Sigmoid colon (tissue), 7 donors: ENCODE measurements around the gene ABCC6. TPM values are rescaled to one million over a fixed set of nuclear protein-coding genes. Genes with fewer than 3 reads are reported as not detected.
"Not testable (repeated sequence)": the region's sequence is repeated elsewhere in the genome, so short reads cannot be mapped to it uniquely, and the experiment has no call there.

Source experiments
- DNase-seq: peaks from one replicate; pipeline ENCODE4 v3.0.0-alpha.2; 2019
- H3K27ac ChIP-seq, 4 donors: fragments of 200-600 bp; sonication (generic); one replicate each; pipeline ENCODE4 v1.5.1; 2016 to 2019; ENCODE audit warnings: mild to moderate bottlenecking in 1 of 4
- H3K27me3 ChIP-seq, 3 donors: fragments of 200-600 bp; sonication (generic); one replicate each; pipeline ENCODE4 v1.5.1; 2019; ENCODE audit warnings: mild to moderate bottlenecking in 1 of 3
- H3K36me3 ChIP-seq, 4 donors: fragments of 200-600 bp; sonication (generic); one replicate each; pipeline ENCODE4 v1.5.1; 2016 to 2019
- H3K4me1 ChIP-seq, 4 donors: fragments of 200-600 bp; sonication (generic); one replicate each; pipeline ENCODE4 v1.5.1; 2017 to 2019
- H3K4me3 ChIP-seq, 4 donors: fragments of 200-600 bp; sonication (generic); one replicate each; pipeline ENCODE4 v1.5.1; 2017 to 2019; ENCODE audit warnings: mild to moderate bottlenecking in 2 of 4, moderate library complexity in 1 of 4
- H3K9me3 ChIP-seq, 4 donors: fragments of 200-600 bp in 3 of 4; sonication (generic) in 3 of 4; one replicate each; pipeline versions ENCODE4 v1.5.1 to v1.6.1; 2013 to 2019
- EP300 ChIP-seq, 4 donors: sonication (generic); formaldehyde crosslinking; IDR thresholded peaks; one replicate each; pipeline ENCODE4 v1.6.1; 2017; ENCODE audit warnings: antibody characterized with exemption in 4 of 4
- POLR2A ChIP-seq, 2 donors: fragments of 450-650 bp; IDR thresholded peaks; one replicate each; pipeline ENCODE4 v1.6.1; 2016; ENCODE audit warnings: antibody characterized with exemption in 2 of 2, mild to moderate bottlenecking in 2 of 2, moderate library complexity in 2 of 2
- POLR2AphosphoS5 ChIP-seq, 4 donors: sonication (generic); formaldehyde crosslinking; IDR thresholded peaks; one replicate each; pipeline ENCODE4 v1.6.1; 2017; ENCODE audit warnings: antibody characterized with exemption in 4 of 4
- WGBS, 2 donors: extraction: QIAGEN DNeasy Blood & Tissue Kit; methylation state at CpG; one replicate each; pipeline ENCODE4 v1.1.7; 2013; 5-methylcytosine and 5-hydroxymethylcytosine counted together
- intact Hi-C: fragments of 100-400 bp; cut with DNase I; formaldehyde crosslinking; loops from one replicate; pipeline ENCODE4 v1.15.1; 2023
- polyA plus RNA-seq, 3 donors: library from polyadenylated mRNA; stranded (reverse); fragments of 200-250 nt; gene quantifications; one replicate each; pipeline ENCODE4 v1.2.3, GENCODE V29; 2013
- total RNA-seq, 4 donors: library from RNA; depleted of rRNA; stranded (reverse); fragments of >200 nt; gene quantifications; one replicate each; pipeline ENCODE4 v1.1.0, GENCODE V29; 2016
- TF ChIP-seq, protein P1 (sequence below), 4 experiments: fragments of 450-650 bp in 3 of 4; fragments of 200-600 bp in 1 of 4; IDR thresholded peaks; one replicate each; pipeline ENCODE4 v1.5.1; 2016 to 2019; ENCODE audit warnings: antibody characterized with exemption in 4 of 4, mild to moderate bottlenecking in 3 of 4, moderate library complexity in 2 of 4
- donor health status: healthy with polysubstance abuse.
- donor health status: Bipolar disorder and iron deficiency.
- donor health status: healthy.

ABCC6 gene
- total and polyA plus RNA-seq, 7 donors = 0.66 to 22.2 (median 4.6) TPM; not detected in 1

DNA sequence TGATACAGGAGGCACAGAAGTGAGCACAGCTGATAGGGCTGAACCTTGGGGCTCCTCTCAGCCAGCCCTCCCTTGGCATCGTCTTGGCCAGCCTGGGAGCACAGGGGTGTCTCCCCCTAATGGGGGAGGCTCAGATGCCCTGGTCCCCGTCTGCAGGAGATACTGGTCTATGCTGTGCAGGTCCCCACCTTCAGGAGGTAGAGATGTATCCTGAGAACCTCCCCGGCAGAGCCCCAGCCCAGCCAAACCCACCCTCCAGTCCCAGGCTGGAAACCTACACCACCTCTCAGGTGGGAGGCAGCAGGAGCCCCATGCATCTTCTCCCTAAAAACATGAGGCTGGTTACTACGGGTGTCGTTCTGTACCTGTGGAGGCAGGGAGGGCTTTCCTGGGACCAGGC is 38.7 kb downstream of the ABCC6 start:
- no peak for DNase-seq
- H3K36me3 ChIP-seq = no peaks in the 10 kb centered on the region
- WGBS, 2 donors = 87 to 91% methylated on average over 5 of the region's 5 CpGs
- intact Hi-C loops = no loop called here
- H3K27ac ChIP-seq = no peak overlapping the region
- TF ChIP-seq POLR2AphosphoS5 (IDR thresholded peaks at IDR 0.05) (no peak), POLR2A (IDR thresholded peaks at IDR 0.05) (no peak), EP300 (IDR thresholded peaks at IDR 0.05) (no peak)
- TF ChIP-seq, protein P1, sequence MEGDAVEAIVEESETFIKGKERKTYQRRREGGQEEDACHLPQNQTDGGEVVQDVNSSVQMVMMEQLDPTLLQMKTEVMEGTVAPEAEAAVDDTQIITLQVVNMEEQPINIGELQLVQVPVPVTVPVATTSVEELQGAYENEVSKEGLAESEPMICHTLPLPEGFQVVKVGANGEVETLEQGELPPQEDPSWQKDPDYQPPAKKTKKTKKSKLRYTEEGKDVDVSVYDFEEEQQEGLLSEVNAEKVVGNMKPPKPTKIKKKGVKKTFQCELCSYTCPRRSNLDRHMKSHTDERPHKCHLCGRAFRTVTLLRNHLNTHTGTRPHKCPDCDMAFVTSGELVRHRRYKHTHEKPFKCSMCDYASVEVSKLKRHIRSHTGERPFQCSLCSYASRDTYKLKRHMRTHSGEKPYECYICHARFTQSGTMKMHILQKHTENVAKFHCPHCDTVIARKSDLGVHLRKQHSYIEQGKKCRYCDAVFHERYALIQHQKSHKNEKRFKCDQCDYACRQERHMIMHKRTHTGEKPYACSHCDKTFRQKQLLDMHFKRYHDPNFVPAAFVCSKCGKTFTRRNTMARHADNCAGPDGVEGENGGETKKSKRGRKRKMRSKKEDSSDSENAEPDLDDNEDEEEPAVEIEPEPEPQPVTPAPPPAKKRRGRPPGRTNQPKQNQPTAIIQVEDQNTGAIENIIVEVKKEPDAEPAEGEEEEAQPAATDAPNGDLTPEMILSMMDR (IDR thresholded peaks at IDR 0.05) = no peak
- no peak overlapping the region for H3K4me3 ChIP-seq
- H3K9me3 ChIP-seq = no peaks in the 10 kb centered on the region
- H3K27me3 ChIP-seq = no peaks in the 10 kb centered on the region
- no peaks in the 10 kb centered on the region for H3K4me1 ChIP-seq

DNA sequence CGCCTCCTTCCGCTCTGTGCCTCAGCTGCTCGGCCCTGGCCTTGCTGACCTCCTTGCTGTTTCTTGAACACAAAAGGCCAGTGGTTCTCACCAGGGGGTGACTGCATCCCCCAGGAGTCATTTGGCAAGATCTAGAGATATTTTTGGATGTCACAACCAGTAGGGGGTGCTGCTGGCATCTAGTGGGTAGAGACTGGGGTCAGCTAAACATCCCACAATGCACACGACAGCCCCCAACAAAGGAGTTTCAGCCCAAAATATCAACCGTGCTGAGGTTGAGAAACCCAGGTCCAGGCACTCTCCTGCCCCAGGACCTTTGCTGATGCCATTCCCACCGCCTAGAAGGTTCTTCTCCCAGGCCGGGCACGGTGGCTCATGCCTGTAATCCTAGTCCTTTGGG is 39.7 kb downstream of the ABCC6 start:
- intact Hi-C loops = no loop called here
- no peak for DNase-seq
- 93 to 94% methylated on average over 8 of the region's 8 CpGs for WGBS, 2 donors
- Histone ChIP-seq H3K27me3 (no peaks in the 10 kb centered on the region), H3K27ac (no peak overlapping the region), H3K9me3 (no peaks in the 10 kb centered on the region), H3K4me1 (no peaks in the 10 kb centered on the region), H3K4me3 (no peak overlapping the region), H3K36me3 (no peaks in the 10 kb centered on the region)
- no peak for TF ChIP-seq EP300 (IDR thresholded peaks at IDR 0.05)
- no peak for TF ChIP-seq POLR2AphosphoS5 (IDR thresholded peaks at IDR 0.05)
- TF ChIP-seq, protein P1 (IDR thresholded peaks at IDR 0.05) = no peak
- TF ChIP-seq POLR2A (IDR thresholded peaks at IDR 0.05) = no peak

- Histone ChIP-seq H3K27ac (no peak overlapping the region), H3K4me1 (no peaks in the 10 kb centered on the region), H3K36me3 (no peaks in the 10 kb centered on the region), H3K4me3 (no peak overlapping the region), H3K9me3 (no peaks in the 10 kb centered on the region), H3K27me3 (no peaks in the 10 kb centered on the region)
- no peak for DNase-seq
- TF ChIP-seq POLR2AphosphoS5 (IDR thresholded peaks at IDR 0.05) (no peak), POLR2A (IDR thresholded peaks at IDR 0.05) (no peak), EP300 (IDR thresholded peaks at IDR 0.05) (no peak)
- TF ChIP-seq, protein P1 (IDR thresholded peaks at IDR 0.05) = no peak
- WGBS, 2 donors = 88 to 92% methylated on average over 8 of the region's 8 CpGs
- intact Hi-C loops = no loop called here
Observed at GRCh38 chr16:16182918-16183317, 40.4 kb downstream of the ABCC6 start.

DNA sequence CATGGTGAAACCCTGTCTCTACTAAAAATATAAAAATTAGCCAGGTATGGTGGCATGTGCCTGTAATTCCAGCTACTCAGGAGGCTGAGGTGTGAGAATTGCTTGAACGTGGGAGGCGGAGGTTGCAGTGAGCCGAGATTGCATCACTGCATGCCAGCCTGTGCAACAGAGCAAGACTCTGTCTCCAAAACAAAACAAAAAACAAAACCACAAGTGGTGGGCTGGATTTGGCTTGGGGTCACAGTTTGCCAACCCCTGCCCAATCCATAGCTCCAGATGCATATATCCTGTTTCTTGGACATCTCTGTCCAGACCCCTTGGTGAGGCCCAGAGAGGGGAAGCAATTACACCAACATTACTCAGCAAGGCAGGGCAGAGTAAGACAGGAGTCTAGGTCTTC is 41.5 kb downstream of the ABCC6 start:
- H3K4me1 ChIP-seq, H3K9me3 ChIP-seq, intact Hi-C loops, H3K27me3 ChIP-seq, H3K4me3 ChIP-seq, H3K36me3 ChIP-seq, H3K27ac ChIP-seq, DNase-seq: not testable (repeated sequence)
- 91 to 94% methylated on average over 3 of the region's 3 CpGs for WGBS, 2 donors

DNA sequence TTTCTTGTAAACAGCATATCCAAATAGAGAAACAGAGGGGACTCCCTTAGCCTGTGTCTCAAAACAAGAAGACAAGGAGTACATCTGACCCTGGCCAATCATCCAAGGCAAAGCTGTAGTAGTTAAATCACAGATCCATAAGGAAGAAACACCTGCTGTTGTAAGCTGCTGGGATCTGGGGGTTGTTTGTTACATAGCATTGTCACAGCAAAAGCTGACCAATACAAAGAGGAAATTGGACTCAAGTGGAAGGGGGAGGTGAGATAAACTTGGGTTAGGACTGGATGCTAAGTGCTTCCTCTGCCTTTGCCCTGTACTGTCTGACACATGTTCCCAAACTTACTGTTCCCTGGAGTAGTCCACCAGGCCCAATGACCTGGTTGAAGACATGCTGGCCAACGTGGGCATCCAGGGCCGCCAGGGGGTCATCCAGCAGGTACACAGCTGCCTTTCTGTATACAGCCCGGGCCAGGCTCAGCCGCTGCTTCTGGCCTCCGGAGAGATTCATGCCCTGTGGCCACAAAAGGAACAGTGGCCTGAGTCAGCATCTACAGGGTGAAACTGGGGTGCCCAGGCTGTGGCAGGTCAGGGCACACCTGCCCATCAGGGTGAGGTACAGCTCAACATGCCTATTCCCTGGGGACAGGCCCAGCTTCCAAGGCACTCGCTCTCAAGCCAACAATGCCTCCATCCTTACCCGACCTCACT is 44.7 kb downstream of the ABCC6 start:
- intact Hi-C loops = no loop called here
- WGBS, 2 donors = 93 to 94% methylated on average over 7 of the region's 7 CpGs
- Histone ChIP-seq H3K27ac (no peak overlapping the region), H3K4me3 (no peak overlapping the region), H3K4me1 (peaks cover 0 to 22% (median 12%) of the 10 kb centered on the region in 4 donors), H3K9me3 (peaks cover 0 to 3% (median 0%) of the 10 kb centered on the region in 4 donors), H3K36me3 (no peaks in the 10 kb centered on the region), H3K27me3 (no peaks in the 10 kb centered on the region)
- DNase-seq = no peak
- TF ChIP-seq POLR2A (IDR thresholded peaks at IDR 0.05) (no peak), EP300 (IDR thresholded peaks at IDR 0.05) (no peak), POLR2AphosphoS5 (IDR thresholded peaks at IDR 0.05) (no peak)
- TF ChIP-seq, protein P1 (IDR thresholded peaks at IDR 0.05) = no peak
